NCI-H2196 (cell line): ENCODE measurements around the gene CDCA3.

Experiments
- DNase-seq: peaks from one replicate; lab custom pipeline; 2025; ENCODE audit not compliant: unreplicated experiment; lab: John Stamatoyannopoulos, UW

Gene CDCA3

GRCh38 chr12:6822426-6823135 lies 28.5 kb downstream of the CDCA3 start:
- DNase-seq, result no peak

GRCh38 chr12:6821591-6822425 lies 29.3 kb downstream of the CDCA3 start, which contains the start of gene GPR162:
GPR162 (plus strand) TSS chr12:6821821; CDS start chr12:6823899, 2,078 bp downstream.
- DNase-seq, result peak; percentile 26

- no peak for DNase-seq
These were observed 30.9 kb downstream of the CDCA3 start for GRCh38 chr12:6820166-6820565.

- no peak for DNase-seq
These were observed 31.7 kb downstream of the CDCA3 start for GRCh38 chr12:6819106-6820030.

GRCh38 chr12:6818645-6819044 lies 32.4 kb downstream of the CDCA3 start:
- no peak for DNase-seq

GRCh38 chr12:6818222-6818621 lies 32.9 kb downstream of the CDCA3 start:
- DNase-seq, result peak; percentile 23

GRCh38 chr12:6817662-6818157 lies 33.4 kb downstream of the CDCA3 start:
- no peak for DNase-seq

GRCh38 chr12:6817098-6817497 lies 34.0 kb downstream of the CDCA3 start:
- DNase-seq, result no peak

GRCh38 chr12:6816598-6816997 lies 34.5 kb downstream of the CDCA3 start:
- DNase-seq, result no peak

GRCh38 chr12:6813363-6813762 lies 37.7 kb downstream of the CDCA3 start:
- no peak for DNase-seq

- DNase-seq, result no peak
These were observed 40.3 kb downstream of the CDCA3 start for GRCh38 chr12:6810758-6811157.

- no peak for DNase-seq
These were observed 42.0 kb downstream of the CDCA3 start for GRCh38 chr12:6809056-6809455.

- DNase-seq, result no peak
These were observed 43.9 kb downstream of the CDCA3 start for GRCh38 chr12:6807170-6807569.

- no peak for DNase-seq
These were observed 51.9 kb downstream of the CDCA3 start for GRCh38 chr12:6799147-6799546.
